SK-N-SH (cell line): ENCODE measurements around the gene ELMO1. TPM values are rescaled to one million over a fixed set of nuclear protein-coding genes. Genes with fewer than 3 reads are reported as not detected.

ENCODE experiments used
- CTCF ChIA-PET: fragments of 300-600, 350-600 bp; formaldehyde crosslinking; extraction: SDS; loops from one replicate; lab custom pipeline; 2021; lab: Yijun Ruan, JAX
- POLR2A ChIA-PET: fragments of 350-600 bp; sonication (Branson Sonifier 250); formaldehyde crosslinking; extraction: SDS; loops from one replicate; lab custom pipeline; 2020; ENCODE audit warnings: antibody characterized with exemption, inconsistent platforms; lab: Yijun Ruan, JAX
- DNase-seq: peaks from one replicate; pipeline ENCODE4 v3.0.0; 2012
- H2AFZ ChIP-seq: fragments of 200-600 bp; sonication (generic); 2 replicates; pipeline ENCODE4 v1.8.1; 2016; ENCODE audit warnings: antibody characterized with exemption, mild to moderate bottlenecking, low read depth
- H3F3A ChIP-seq: fragments of 200-600 bp; sonication (generic); replicated peaks from 2 replicates; pipeline ENCODE3; 2016; ENCODE audit warnings: antibody characterized with exemption, mild to moderate bottlenecking; ENCODE audit not compliant: insufficient read depth
- H3K27ac ChIP-seq, 2 experiments: fragments of 200-500 bp in 1 of 2; fragments of 200-600 bp in 1 of 2; sonication (Bioruptor generic) in 1 of 2; sonication (generic), shearing (Covaris generic) in 1 of 2; 2 replicates each; pipeline versions ENCODE4 v1.5.1 to v1.6.1; 2014 to 2016; ENCODE audit warnings: low read depth in 2 of 2, inconsistent platforms in 1 of 2, low read length in 1 of 2, mild to moderate bottlenecking in 1 of 2, mixed read lengths in 1 of 2
- H3K27me3 ChIP-seq: fragments of 200-600 bp; sonication (generic), shearing (Covaris generic); 2 replicates; pipeline ENCODE4 v1.6.1; 2016; ENCODE audit warnings: mixed run types; ENCODE audit not compliant: insufficient read depth
- H3K36me3 ChIP-seq, 2 experiments: fragments of 200-500 bp in 1 of 2; fragments of 200-600 bp in 1 of 2; sonication (Bioruptor generic) in 1 of 2; sonication (generic) in 1 of 2; replicated peaks in 1 of 2; 2 replicates each; pipeline versions ENCODE3 to v1.5.1; 2014 to 2016; ENCODE audit warnings: low read length in 1 of 2, mild to moderate bottlenecking in 1 of 2; ENCODE audit not compliant: insufficient read depth in 2 of 2, control insufficient read depth in 1 of 2
- H3K4me1 ChIP-seq, 2 experiments: fragments of 200-500 bp in 1 of 2; fragments of 200-600 bp in 1 of 2; sonication (Bioruptor generic) in 1 of 2; sonication (generic), shearing (Covaris generic) in 1 of 2; 2 replicates each; pipeline versions ENCODE4 v1.5.1 to v1.6.1; 2014 to 2016; ENCODE audit warnings: low read depth in 1 of 2, low read length in 1 of 2, mixed run types in 1 of 2; ENCODE audit not compliant: insufficient read depth in 2 of 2, control insufficient read depth in 1 of 2
- H3K4me2 ChIP-seq: fragments of 200-600 bp; sonication (generic), shearing (Covaris generic); 2 replicates; pipeline ENCODE4 v1.6.1; 2017; ENCODE audit warnings: mixed run types
- H3K4me3 ChIP-seq, 2 experiments: fragments of 200-500 bp in 1 of 2; fragments of 200-600 bp in 1 of 2; sonication (Bioruptor generic) in 1 of 2; sonication (generic), shearing (Covaris generic) in 1 of 2; 2 replicates each; pipeline versions ENCODE4 v1.5.1 to v1.8.1; 2014 to 2016; ENCODE audit warnings: low read depth in 2 of 2, inconsistent platforms in 1 of 2, low read length in 1 of 2, mild to moderate bottlenecking in 1 of 2, mixed read lengths in 1 of 2, moderate library complexity in 1 of 2
- H3K79me2 ChIP-seq: fragments of 200-600 bp; sonication (generic); 2 replicates; pipeline ENCODE4 v1.8.1; 2017; ENCODE audit warnings: mild to moderate bottlenecking; ENCODE audit not compliant: insufficient read depth
- H3K9ac ChIP-seq: fragments of 200-600 bp; sonication (generic); 2 replicates; pipeline ENCODE4 v1.6.1; 2017; ENCODE audit warnings: mixed run types
- H3K9me2 ChIP-seq: fragments of 200-600 bp; sonication (generic); 2 replicates; pipeline ENCODE4 v1.6.1; 2017; ENCODE audit warnings: mixed run types
- H3K9me3 ChIP-seq: fragments of 200-600 bp; sonication (generic); 2 replicates; pipeline ENCODE4 v1.6.1; 2017; ENCODE audit warnings: mixed run types, mild to moderate bottlenecking, moderate library complexity
- H4K20me1 ChIP-seq: fragments of 200-600 bp; sonication (generic); 2 replicates; pipeline ENCODE4 v1.6.1; 2017; ENCODE audit warnings: mild to moderate bottlenecking, mixed run types; ENCODE audit not compliant: insufficient read depth
- ELF1 ChIP-seq: IDR thresholded peaks from 2 replicates; pipeline ENCODE4 v1.4.0; 2012
- FOSL2 ChIP-seq: IDR thresholded peaks from 2 replicates; pipeline ENCODE4 v1.4.0; 2012; ENCODE audit warnings: low read depth, mild to moderate bottlenecking, moderate library complexity, borderline replicate concordance
- FOXJ3 ChIP-seq: sonication (generic); formaldehyde crosslinking; IDR thresholded peaks from 2 replicates; pipeline ENCODE4 v1.5.1; 2020; ENCODE audit warnings: mild to moderate bottlenecking, missing genetic modification reagents
- GATA2 ChIP-seq: sonication (generic); formaldehyde crosslinking; IDR thresholded peaks from 2 replicates; pipeline ENCODE4 v1.5.0; 2020; ENCODE audit warnings: mild to moderate bottlenecking, missing genetic modification reagents
- JUND ChIP-seq: IDR thresholded peaks from 2 replicates; pipeline ENCODE4 v1.4.0; 2012
- MAX ChIP-seq: IDR thresholded peaks from 2 replicates; pipeline ENCODE4 v1.4.0; 2012; ENCODE audit warnings: low read depth
- MEF2A ChIP-seq: IDR thresholded peaks from 2 replicates; pipeline ENCODE4 v1.4.0; 2012; ENCODE audit warnings: low read depth, borderline replicate concordance
- MXI1 ChIP-seq: IDR thresholded peaks from 2 replicates; pipeline ENCODE4 v1.6.1; 2012; ENCODE audit warnings: mild to moderate bottlenecking, low read depth, low read length, improper control_type of control experiment
- NFIC ChIP-seq: IDR thresholded peaks from 2 replicates; pipeline ENCODE4 v1.4.0; 2012; ENCODE audit warnings: borderline replicate concordance
- NRF1 ChIP-seq: IDR thresholded peaks from 2 replicates; pipeline ENCODE4 v1.6.1; 2012; ENCODE audit warnings: low read depth, mild to moderate bottlenecking, low read length
- RAD21 ChIP-seq: IDR thresholded peaks from 2 replicates; pipeline ENCODE4 v1.6.1; 2012; ENCODE audit warnings: mild to moderate bottlenecking, low read length
- RCOR1 ChIP-seq: fragments of 150-350 bp; IDR thresholded peaks from 2 replicates; pipeline ENCODE4 v1.6.1; 2017; ENCODE audit warnings: antibody characterized with exemption, low read length
- RXRA ChIP-seq: IDR thresholded peaks from 2 replicates; pipeline ENCODE4 v1.4.0; 2012; ENCODE audit warnings: low read depth, mild to moderate bottlenecking, borderline replicate concordance
- SIN3A ChIP-seq: IDR thresholded peaks from 2 replicates; pipeline ENCODE4 v1.6.1; 2012; ENCODE audit warnings: low read depth, mild to moderate bottlenecking, low read length, moderate library complexity, borderline replicate concordance
- TAF1 ChIP-seq: IDR thresholded peaks from 2 replicates; pipeline ENCODE4 v1.6.1; 2012; ENCODE audit warnings: low read depth, mild to moderate bottlenecking, low read length, moderate library complexity, borderline replicate concordance
- TCF12 ChIP-seq: IDR thresholded peaks from 2 replicates; pipeline ENCODE4 v1.4.0; 2012
- YY1 ChIP-seq: IDR thresholded peaks from 2 replicates; pipeline ENCODE4 v1.4.0; 2012; ENCODE audit warnings: low read depth, mild to moderate bottlenecking
- WGBS: methylation state at CpG from one replicate; pipeline ENCODE4 v1.1.6; 2017; ENCODE audit warnings: low lambda C conversion rate; 5-methylcytosine and 5-hydroxymethylcytosine counted together
- polyA plus RNA-seq, 3 experiments: library from polyadenylated mRNA; depleted of rRNA; stranded (reverse); fragments of >200 nt; gene quantifications; 2 replicates each; pipeline ENCODE4 v1.2.3, GENCODE V29; 2012
- TF ChIP-seq, protein P1 (sequence below): IDR thresholded peaks from 2 replicates; pipeline ENCODE4 v1.6.1; 2012; ENCODE audit warnings: mild to moderate bottlenecking, low read depth, low read length, moderate library complexity
- TF ChIP-seq, protein P2 (sequence below): IDR thresholded peaks from 2 replicates; pipeline ENCODE4; 2012

Gene ELMO1
- polyA plus RNA-seq, 1 of the 3 experiments (the other 2 are of a cell fraction), result 0.64 TPM

DNA sequence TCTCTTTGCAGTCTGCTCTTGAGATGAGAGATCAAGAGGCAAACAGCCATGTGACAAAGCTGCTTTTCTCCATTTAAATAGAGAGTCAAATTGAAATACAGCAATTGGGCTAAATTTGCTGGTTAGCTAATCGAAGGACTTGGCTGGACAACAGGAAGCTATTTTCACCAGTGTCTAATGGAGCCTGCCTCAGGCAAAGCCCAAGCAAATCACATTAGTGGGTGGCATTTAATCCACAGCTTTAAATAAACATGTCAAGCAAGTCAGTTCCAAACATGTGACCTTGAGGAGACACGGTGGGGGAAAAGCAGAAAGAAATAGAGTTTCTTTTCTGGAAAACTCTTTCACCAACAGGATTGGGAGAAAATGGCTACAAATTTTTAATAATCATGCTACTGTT is 543.9 kb downstream of the ELMO1 start (continued):
- TF ChIP-seq MAX (no peak), JUND (no peak), ELF1 (no peak), RXRA (no peak), YY1 (no peak), NRF1 (no peak), MEF2A (no peak), SIN3A (no peak), RCOR1 (peak; percentile 88), TCF12 (peak; percentile 54), MXI1 (peak; percentile 83)
- TF ChIP-seq, protein P1, sequence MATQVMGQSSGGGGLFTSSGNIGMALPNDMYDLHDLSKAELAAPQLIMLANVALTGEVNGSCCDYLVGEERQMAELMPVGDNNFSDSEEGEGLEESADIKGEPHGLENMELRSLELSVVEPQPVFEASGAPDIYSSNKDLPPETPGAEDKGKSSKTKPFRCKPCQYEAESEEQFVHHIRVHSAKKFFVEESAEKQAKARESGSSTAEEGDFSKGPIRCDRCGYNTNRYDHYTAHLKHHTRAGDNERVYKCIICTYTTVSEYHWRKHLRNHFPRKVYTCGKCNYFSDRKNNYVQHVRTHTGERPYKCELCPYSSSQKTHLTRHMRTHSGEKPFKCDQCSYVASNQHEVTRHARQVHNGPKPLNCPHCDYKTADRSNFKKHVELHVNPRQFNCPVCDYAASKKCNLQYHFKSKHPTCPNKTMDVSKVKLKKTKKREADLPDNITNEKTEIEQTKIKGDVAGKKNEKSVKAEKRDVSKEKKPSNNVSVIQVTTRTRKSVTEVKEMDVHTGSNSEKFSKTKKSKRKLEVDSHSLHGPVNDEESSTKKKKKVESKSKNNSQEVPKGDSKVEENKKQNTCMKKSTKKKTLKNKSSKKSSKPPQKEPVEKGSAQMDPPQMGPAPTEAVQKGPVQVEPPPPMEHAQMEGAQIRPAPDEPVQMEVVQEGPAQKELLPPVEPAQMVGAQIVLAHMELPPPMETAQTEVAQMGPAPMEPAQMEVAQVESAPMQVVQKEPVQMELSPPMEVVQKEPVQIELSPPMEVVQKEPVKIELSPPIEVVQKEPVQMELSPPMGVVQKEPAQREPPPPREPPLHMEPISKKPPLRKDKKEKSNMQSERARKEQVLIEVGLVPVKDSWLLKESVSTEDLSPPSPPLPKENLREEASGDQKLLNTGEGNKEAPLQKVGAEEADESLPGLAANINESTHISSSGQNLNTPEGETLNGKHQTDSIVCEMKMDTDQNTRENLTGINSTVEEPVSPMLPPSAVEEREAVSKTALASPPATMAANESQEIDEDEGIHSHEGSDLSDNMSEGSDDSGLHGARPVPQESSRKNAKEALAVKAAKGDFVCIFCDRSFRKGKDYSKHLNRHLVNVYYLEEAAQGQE, result no peak
- TF ChIP-seq, protein P2, sequence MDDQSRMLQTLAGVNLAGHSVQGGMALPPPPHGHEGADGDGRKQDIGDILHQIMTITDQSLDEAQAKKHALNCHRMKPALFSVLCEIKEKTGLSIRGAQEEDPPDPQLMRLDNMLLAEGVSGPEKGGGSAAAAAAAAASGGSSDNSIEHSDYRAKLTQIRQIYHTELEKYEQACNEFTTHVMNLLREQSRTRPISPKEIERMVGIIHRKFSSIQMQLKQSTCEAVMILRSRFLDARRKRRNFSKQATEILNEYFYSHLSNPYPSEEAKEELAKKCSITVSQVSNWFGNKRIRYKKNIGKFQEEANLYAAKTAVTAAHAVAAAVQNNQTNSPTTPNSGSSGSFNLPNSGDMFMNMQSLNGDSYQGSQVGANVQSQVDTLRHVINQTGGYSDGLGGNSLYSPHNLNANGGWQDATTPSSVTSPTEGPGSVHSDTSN, result no peak

GRCh38 chr7:36904101-36904500 is 544.6 kb downstream of the ELMO1 start:
- CTCF ChIA-PET, result interaction anchor here (0.7 to 4.6 kb wide), 14 partner anchors 9 to 462 kb away, joined by 3 to 19 read pairs (median 4); no protein-coding TSS in a partner anchor

More at GRCh38 chr7:36904101-36904500, 544.6 kb downstream of the ELMO1 start:
- TF ChIP-seq GATA2 (peak; percentile 9; the same call in 1 of the 2 replicates), TAF1 (no peak), RXRA (no peak), RAD21 (peak; percentile 19; the same call in 1 of the 2 replicates), FOSL2 (no peak), NFIC (no peak), FOXJ3 (CRISPR knock-in tag) (no peak)
- Histone ChIP-seq H3K27ac (peak overlapping the region in 1 of 2 experiments; percentile 97; a peak in 2 of 4 replicates), H3K36me3 (no peaks in the 10 kb centered on the region), H3K79me2 (no peaks in the 10 kb centered on the region), H4K20me1 (no peaks in the 10 kb centered on the region), H2AFZ (no peak overlapping the region), H3K9me2 (no peaks in the 10 kb centered on the region), H3K4me3 (no peak overlapping the region), H3K4me1 (peaks cover 0 to 38% of the 10 kb centered on the region in 2 experiments; a peak in 2 of 4 replicates), H3K9me3 (no peaks in the 10 kb centered on the region), H3K9ac (no peak overlapping the region), H3F3A (no peaks in the 10 kb centered on the region), H3K4me2 (no peak overlapping the region), H3K27me3 (no peaks in the 10 kb centered on the region)
- WGBS, result 11% methylated on average over 3 of the region's 3 CpGs
- POLR2A ChIA-PET, result interaction anchor here (0.9 to 1.4 kb wide), 4 partner anchors 9 to 374 kb away, joined by 3 to 5 read pairs (median 4); no protein-coding TSS in a partner anchor
- no peak for DNase-seq
